ENCODE measurements around the gene CIC.

CIC gene

DNA sequence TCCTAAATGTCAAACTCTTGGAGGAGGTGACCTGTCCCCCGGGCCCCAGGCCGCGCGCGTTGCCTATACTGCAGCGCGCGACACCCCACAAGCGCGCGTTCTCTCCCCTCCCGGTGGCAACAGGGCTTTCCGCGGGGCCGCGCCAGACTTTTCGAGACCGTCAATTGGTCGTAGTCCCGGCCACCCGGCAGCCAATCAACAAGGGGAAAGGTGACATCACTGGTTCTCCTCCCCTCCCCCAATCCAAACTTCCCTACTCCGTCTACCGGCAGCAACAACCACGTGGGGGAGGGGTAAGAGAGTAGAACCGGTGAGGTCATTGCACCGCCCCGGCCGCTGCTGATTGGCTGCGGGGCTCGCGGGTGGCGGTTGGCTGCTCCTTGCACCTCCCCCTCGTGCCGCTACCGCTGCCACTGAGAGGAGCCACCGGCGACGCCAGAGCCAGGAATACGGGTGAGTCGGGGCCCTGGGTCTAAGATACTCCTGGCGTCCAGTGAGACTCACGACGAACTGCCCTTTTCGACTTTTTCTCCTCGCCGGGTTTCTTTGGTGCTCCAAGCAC, 829 bp upstream of the CIC start:
- in situ Hi-C loops (cut with MboI; ENCODE audit: low sequenced_read_pairs, unreplicated experiment) = no loop called here
- peak; percentile 94 for DNase-seq (ENCODE audit: low spot score)

DNA sequence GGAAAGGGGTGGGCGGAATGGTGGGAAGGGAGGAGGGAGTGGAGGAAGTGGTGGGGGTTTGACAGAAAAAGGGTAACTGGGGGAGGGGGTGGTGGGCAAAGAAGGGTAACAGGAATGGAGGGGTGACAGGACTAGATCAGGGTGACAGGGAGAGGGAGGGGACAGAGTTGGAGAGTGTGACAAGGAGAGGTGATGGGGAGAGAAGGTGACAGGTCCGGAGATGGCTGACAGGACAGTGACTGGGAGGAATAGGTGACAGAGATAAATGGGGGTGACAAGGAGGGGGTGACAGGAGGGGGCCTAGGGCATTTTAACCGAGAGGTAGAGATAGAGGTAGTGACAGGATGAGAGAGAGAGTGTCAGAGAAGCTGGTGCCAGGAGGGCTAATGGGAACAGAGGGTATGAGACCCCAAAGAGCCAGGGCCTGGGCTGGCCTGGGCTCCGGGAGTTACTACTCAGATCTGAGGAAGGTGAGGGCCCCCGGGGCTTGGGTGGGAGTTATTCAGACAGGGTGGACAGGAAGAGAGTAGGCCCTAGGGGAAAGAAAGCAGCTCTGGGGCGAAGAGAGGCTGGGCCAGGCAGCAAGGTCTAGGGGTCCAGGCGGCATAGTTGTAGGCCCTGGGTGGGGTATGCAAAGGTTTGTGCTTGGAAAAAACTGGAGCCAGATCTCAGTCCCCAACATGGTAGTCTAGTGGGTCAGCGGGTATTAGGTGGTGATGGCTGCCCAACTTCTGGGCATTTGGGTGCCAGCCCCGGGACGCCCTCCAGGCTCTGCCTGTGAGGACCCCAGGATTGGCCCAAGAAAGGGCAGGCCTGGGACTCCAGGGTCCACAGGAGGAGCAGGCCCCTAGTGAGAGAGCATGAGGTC, 660 bp downstream of the CIC start:
- in situ Hi-C loops (cut with MboI; ENCODE audit: low sequenced_read_pairs, unreplicated experiment) = no loop called here
- TF ChIP-seq, protein P1, sequence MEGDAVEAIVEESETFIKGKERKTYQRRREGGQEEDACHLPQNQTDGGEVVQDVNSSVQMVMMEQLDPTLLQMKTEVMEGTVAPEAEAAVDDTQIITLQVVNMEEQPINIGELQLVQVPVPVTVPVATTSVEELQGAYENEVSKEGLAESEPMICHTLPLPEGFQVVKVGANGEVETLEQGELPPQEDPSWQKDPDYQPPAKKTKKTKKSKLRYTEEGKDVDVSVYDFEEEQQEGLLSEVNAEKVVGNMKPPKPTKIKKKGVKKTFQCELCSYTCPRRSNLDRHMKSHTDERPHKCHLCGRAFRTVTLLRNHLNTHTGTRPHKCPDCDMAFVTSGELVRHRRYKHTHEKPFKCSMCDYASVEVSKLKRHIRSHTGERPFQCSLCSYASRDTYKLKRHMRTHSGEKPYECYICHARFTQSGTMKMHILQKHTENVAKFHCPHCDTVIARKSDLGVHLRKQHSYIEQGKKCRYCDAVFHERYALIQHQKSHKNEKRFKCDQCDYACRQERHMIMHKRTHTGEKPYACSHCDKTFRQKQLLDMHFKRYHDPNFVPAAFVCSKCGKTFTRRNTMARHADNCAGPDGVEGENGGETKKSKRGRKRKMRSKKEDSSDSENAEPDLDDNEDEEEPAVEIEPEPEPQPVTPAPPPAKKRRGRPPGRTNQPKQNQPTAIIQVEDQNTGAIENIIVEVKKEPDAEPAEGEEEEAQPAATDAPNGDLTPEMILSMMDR (IDR thresholded peaks at IDR 0.05; ENCODE audit: borderline replicate concordance, control extremely low read depth, extremely low read depth, insufficient read depth, missing control alignments) = no peak
- no peak for DNase-seq (ENCODE audit: low spot score)

More for the DNA sequence above, 829 bp upstream of the CIC start:
- TF ChIP-seq, protein P1 (IDR thresholded peaks at IDR 0.05; ENCODE audit: borderline replicate concordance, control extremely low read depth, extremely low read depth, insufficient read depth, missing control alignments) = no peak

- in situ Hi-C loops (cut with MboI; ENCODE audit: low sequenced_read_pairs, unreplicated experiment) = no loop called here
- DNase-seq (ENCODE audit: low spot score) = peak; percentile 68
- TF ChIP-seq, protein P1 (IDR thresholded peaks at IDR 0.05; ENCODE audit: borderline replicate concordance, control extremely low read depth, extremely low read depth, insufficient read depth, missing control alignments) = no peak
Observed at GRCh38 chr19:42270346-42271044, 1.4 kb downstream of the CIC start.

DNA sequence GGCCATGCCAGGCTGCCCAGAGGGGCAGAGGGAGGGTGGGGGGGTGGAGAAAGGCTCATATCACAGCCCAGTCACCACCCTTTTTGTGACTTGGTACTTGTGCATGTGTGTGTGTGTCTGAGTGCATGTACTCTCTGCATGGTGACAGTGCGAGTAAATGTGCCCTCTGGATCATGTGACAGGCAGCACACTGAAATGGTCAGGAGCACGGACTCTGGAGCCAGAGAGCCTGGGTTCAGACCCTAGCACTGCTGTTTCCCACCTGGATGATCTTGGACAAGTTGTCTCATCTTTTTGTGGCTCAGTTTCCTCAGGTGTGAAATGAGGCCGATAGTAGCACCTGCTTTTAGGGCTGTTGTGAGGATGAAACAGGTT, 2.0 kb downstream of the CIC start:
- in situ Hi-C loops (cut with MboI; ENCODE audit: low sequenced_read_pairs, unreplicated experiment) = no loop called here
- DNase-seq (ENCODE audit: low spot score) = no peak
- TF ChIP-seq, protein P1 (IDR thresholded peaks at IDR 0.05; ENCODE audit: borderline replicate concordance, control extremely low read depth, extremely low read depth, insufficient read depth, missing control alignments) = no peak

GRCh38 chr19:42271861-42272534, 2.9 kb downstream of the CIC start:
- no peak for DNase-seq (ENCODE audit: low spot score)
- TF ChIP-seq, protein P1 (IDR thresholded peaks at IDR 0.05; ENCODE audit: borderline replicate concordance, control extremely low read depth, extremely low read depth, insufficient read depth, missing control alignments) = no peak
- in situ Hi-C loops (cut with MboI; ENCODE audit: low sequenced_read_pairs, unreplicated experiment) = no loop called here

GRCh38 chr19:42272535-42272897, 3.5 kb downstream of the CIC start:
- no peak for DNase-seq (ENCODE audit: low spot score)
- in situ Hi-C loops (cut with MboI; ENCODE audit: low sequenced_read_pairs, unreplicated experiment) = no loop called here
- TF ChIP-seq, protein P1 (IDR thresholded peaks at IDR 0.05; ENCODE audit: borderline replicate concordance, control extremely low read depth, extremely low read depth, insufficient read depth, missing control alignments) = no peak

Measured in GM13976 (cell line).